ENCODE data around the gene BIN1.

- TF ChIP-seq CTCF (IDR thresholded peaks at IDR 0.05) = no peak
- TF ChIP-seq POLR2A (IDR thresholded peaks at IDR 0.05) = no peak
These were observed 30.8 kb upstream of the BIN1 start for GRCh38 chr2:127137741-127138140.

Measured in thyroid gland (tissue), 4 donors.